Activated CD4-positive, alpha-beta T cell treated with anti-CD3 and anti-CD28 coated beads, Interleukin-2, Interleukin-4, amounts not matched to agents 100 ng/mL and 50 ng/mL, durations not matched to agents 16 hours and 8 hours (primary cell): ENCODE measurements around the gene LRMDA.

Source experiments
- DNase-seq: peaks from one replicate; pipeline ENCODE4 v3.0.0-alpha.2; 2020; ENCODE audit warnings: low spot score

LRMDA gene

DNA sequence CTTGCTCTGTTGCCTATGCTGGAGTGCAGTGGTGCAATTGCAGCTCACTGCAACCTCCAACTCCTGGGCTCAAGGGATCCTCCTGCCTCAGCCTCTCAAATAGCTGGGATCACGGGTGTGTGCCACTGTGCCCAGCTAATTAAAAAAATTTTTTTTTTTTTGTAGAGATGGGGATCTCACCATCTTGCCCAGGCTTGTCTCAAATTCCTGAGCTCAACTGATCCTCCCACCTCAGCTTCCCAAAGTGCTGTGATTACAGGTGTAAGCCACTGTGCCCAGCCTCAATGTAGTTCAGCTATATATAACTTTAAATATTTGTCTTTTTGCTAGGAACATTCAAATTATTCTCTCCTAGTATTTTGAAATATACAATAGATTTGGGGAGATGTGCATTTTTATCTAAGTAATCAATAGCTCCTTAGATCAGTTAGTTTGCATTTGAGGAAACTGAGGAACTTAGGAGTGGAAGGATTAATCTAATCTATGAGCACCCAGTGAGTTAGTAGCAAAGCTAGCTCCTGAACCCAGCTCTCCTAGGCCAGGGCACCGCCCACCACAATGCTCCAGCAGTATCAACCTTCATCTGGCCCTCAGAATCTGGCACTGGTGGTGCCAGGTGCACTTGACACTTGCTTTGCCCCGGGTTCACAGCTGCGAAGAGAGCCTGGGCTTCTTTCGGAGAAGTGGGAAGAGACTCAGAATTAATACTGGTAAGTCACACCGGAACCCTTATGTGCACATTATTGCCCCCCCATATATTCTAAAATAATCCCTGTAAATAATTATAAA is 5.9 kb upstream of the LRMDA start:
- no peak for DNase-seq

DNA sequence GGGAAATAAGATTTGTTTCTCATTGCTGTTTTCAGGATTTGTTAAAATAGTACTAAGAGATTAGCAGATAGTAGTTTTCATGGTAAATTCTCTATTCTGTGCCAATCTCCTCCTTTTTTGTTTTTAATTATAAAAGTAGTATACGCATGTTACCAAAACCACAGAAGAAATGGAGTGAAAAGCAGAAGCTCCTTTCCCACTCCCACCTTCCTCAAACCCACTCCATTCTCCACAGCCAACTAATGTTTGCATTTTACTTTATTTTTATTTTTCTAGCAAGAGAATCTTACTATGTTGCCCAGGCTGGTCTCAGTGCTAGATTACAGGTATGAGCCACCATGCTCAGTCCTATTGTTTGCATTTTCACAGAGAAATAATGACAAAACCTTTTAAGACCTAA is 4.5 kb upstream of the LRMDA start:
- no peak for DNase-seq

DNA sequence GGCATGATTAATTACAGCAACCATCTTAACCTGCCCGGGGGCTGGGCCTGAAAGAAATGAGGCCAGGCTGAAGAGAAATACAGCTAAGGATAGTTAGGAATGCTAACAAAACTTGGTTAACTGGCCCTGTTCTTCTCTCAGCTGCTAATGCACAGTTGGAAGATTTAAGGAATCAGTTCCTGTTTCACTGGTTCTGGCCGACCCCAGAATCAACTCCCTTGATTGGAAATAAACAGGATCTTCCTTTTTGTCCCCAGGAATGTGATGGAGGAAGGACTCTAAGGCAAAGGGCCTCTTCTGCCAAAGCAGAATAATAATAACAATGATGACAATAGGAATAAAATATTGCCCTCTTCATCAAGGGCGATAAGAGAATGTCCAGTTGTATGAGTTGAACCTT is 3.5 kb upstream of the LRMDA start:
- no peak for DNase-seq

DNA sequence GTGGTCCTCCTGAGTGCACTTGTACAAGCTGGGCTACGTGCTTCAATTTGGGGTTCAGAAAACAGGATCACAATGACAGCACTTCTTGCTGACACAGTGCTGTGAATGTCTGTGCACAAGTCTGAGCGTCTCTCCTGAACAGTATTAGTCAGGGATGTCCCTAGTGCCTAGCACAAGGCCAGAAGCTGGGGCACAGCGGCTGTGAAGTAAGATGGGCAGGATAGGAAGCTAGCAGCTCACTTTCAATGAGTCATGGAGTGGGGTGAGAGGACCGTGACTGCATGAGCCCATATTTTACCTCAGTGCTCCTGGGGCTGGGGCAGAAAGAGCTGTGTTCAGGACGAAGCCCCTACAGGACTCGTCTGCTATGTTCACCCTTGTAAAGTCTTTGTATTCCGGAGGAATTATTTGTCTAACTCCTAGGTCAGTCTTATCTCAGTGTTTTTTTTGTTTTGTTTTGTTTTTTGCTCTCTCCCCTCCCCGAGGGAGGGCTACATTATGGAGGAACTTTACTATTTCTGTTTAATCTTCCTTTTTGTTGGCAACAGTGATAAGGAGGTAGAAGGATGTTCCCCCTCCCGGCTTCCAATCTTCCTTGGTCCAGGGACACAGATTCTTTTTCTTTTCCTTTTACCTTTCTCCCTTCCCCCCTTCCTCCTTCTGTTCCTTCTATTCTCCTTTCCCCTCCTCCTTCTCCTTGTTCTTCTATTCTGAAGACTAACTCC is 2.8 kb upstream of the LRMDA start:
- no peak for DNase-seq

DNA sequence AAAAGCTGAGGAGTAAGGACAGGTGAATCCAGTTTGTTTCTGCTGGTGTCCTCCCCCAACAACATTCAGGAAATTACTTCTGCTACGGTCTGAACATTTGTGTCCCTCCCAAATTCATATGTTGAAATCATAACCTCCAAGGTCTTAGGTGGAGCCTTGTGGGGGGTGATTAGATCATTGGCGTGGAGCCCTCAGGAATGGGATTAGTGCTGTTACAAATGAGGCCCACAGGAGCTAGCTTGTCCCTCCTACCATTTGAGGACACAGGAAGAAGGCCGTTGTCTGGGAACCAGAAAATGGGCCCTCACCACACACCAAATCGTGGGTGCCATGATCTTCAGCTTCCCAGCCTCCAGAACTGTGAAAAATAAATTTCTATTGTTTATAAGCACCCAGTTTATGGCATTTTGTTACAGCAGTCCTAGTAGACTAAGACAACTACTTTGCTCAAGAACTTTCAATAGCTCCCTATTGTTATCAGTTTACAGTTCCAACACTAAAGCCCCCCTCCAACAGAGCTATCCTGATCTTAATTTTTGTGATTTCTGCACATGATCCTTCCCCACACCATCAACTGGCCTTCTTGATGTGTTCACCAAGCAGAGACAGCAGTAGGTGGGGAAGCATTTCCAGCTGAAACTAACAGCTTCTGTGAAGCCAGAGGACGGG is 2.1 kb upstream of the LRMDA start:
- no peak for DNase-seq

DNA sequence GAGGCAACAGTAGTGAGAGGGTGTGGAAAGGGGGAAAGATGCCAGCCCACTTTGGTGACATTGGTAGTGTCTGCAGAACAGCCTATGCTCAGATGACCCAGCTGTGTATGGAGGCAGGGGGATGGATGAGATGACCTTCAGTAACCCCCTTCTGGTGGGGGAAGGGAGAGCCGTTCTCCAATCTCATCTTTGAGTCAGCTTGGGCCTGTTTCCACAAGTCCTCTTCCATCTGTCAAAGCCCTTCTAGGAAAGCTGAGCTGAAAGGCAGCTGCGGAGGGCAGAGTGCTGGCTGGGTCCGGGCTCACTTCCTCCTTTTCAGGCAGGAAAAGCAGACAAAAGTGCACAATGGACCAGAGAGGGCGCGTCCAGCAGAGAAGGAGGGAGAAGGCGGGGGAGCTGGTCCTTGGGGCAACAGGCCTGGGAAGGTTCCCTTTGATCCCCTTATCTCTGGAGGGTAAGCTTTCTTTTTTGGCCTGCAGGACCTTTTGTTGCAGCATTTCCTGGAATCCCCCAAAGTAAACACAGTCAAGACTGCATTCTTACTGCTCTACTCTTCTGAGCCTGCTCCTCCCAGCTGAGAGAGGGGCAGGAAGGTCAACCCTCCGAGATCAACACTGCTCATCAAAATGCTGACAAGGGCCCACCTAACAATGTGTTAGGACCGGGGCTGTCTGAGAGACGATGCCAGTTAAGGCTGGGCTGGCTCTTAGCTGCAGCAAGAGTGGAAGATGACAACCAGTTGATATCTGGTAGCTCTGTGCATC is 1.2 kb upstream of the LRMDA start:
- no peak for DNase-seq

DNA sequence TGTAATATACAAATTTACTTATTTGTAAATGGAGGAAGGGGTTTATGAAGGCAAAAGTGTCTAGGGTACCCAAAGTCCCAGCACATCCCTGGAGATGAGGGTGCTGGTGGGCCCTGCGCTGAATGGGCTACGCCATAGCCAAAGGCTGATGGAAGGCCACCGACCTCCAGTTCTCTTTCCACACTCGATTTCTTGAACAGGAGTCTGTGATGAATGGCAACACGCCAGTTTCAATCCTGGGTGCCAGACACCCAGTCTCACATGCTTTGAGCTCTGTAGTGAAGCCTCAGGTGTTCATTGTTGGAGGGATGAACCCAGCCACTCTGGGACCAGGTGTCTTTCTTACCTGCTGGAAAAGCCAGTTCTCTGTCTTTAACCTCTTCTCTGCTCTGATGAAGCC is 752 bp downstream of the LRMDA start:
- no peak for DNase-seq

DNA sequence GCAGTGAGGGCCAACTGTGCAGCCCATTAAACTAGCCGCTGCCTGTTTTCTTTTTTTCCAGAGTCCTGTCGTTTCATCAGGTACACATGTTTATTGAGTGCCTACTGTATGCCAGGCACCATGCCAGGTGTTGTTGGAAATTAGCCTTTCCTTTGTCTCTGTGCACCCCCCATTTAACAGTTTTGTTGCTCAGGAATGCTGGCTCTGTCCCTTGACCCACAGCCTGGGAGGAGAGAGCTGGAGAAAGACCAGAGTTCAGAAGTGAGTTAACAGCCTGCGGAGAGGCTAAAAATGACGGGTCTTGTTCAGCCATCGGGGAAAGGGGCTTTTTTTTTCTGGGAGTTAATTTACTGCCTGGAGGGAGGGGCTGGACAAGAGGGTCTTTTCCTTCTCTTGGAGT is 1.3 kb downstream of the LRMDA start:
- DNase-seq = no peak

DNA sequence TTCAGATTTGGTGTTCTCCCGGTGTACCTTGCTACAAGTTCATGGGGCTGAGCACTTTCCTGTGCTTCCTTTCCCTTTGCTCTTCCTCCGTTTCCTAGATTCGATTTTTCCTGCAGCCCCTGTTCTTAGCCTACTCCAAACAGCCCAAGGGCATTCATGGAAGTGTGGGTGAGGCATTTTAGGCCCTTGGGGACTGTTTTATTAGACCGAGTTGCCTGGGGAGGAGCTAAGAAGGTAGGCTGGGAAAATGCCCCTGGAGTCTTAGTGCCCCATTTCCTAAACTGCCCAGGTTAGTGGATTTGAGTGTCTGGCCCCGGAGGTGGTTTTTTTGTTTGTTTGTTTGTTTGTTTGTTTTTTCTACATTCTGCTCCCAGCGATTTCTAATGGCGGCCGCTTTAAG is 1.8 kb downstream of the LRMDA start:
- DNase-seq = no peak

DNA sequence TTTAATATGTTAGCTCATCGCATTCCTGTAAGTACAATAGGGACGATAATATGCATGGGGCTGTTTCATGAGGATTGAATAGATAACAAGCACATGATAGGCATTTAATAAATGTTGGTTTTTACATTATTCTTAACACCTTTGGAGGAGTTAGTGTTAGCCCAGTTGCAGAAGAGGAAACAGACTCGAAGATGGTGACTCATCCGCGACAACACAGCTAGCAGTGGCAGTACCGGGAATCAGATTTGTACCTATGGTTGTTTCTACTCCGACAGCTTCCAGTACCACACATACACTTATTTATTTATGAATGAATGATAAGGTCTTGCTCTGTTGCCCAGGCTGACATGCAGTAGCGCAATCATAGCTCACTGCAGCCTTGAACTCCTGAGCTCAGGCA is 2.9 kb downstream of the LRMDA start:
- no peak for DNase-seq

DNA sequence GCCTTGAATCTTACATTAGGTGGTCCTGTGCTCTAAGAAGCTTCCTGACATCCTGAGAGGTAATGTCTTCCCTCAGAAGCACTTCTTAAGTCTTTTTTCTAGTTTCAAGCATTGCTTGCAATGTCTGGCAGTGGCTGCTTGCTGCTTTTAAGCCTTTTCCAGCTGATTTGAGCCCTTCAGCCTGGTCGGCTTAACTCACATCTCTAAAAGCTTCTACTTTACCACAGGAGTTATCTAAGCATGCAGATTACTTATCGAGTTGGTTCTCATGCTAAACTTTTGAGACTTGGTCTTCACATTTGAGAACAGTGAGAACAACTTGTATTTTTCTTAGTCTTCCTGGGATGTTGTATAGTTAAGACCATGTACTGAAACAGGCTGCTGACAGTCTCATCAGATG is 3.9 kb downstream of the LRMDA start:
- DNase-seq = no peak

DNA sequence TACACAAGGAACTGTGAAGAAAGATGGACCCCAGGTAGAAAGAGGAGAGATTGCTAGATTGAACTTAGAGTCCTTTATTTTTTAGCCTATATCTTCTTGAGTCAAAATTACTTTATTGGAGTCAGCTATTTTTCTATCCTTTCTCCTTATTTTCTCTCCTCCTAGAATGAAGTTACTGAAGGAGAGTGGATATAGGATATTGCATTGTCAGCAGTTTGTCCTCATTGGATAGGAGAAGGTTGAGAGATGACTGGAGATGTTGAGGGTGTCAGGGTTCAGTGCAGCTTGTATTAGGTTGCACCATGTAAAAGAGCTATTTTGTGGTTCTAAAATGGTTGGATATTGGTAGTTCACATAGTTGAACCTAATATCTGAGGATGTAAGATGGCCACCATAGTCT is 5.5 kb downstream of the LRMDA start:
- DNase-seq = no peak

DNA sequence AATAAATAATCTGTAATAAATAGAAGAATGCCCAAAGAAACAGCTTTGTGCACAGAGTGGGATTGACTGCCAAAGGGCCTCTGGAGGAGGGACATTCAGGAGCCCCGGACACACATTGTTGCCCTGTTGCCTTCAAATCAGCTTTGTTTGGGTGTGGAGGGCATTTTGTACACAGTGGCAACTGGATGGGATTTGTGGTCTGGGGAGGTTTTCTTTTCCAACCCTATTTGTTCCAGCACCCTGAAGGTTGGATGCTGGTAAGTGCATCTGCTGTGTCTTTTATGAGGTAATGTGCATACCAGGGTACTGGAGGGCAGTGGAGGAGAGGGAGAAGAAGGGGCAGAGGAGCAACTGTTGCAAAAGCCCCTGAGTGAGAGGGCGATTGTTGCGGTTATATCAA is 6.3 kb downstream of the LRMDA start:
- DNase-seq = no peak

DNA sequence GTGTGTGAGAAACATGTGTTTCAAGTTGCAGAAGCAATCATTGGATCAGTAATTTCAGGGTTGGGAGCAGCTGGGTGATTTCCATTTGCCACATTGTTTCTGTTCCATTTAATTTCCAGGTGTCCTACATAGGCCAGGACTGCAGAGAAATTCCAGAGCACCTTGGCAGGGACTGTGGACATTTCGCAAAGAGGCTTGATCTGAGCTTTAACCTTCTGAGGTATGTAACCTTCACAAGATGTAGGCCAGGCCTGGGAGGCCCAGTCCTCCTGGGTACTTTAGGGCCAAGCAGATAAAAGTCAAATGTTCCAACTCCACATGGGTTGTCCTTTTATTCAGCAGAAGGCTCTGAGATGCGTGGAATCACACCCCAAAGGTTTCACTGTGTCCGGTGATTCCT is 6.9 kb downstream of the LRMDA start:
- no peak for DNase-seq

DNA sequence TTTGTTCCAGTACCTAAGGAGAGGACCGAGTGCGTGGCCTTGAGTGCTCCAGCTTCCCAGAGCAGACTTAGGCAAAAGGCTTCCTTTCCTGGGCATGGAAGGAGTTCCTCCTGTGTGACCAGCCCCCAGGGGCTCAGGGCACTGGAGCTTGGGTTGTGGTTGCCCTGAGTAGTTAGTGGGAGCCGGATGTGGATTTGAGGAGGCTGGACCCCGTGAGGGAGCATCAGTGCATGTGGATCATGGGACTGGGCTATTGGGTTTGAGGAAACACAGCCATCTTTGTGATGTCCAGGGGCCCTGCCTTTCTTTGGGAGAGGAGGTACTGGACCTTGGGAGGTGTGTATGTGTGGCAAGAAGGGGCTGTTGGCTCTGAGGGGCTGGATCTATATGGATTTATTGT is 8.4 kb downstream of the LRMDA start:
- DNase-seq = no peak

DNA sequence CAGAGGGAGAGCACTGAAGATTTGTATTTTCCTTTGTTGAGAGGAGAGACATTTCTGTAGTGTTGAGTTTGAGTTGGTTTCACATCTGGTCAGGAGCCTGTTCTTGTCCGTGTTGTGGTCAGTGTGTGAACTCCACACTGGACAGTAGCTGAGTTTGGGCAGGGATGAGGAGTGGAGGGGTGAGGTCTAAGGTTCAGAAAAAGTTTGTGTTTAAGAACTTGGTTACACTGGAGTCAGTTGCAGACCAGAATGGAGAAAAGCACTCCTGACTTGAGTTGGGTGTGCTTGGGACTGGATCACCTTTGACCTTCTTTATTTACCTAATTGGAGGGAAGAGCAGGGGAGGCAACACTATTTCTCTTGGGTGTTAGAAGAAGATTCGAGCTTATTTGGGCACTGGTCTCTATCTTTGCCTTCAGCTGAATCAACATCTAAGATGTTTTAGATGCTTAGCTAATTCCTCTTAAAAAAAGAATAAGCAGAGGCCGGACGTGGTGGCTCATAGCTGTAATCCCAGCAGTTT is 8.9 kb downstream of the LRMDA start:
- DNase-seq = no peak

DNA sequence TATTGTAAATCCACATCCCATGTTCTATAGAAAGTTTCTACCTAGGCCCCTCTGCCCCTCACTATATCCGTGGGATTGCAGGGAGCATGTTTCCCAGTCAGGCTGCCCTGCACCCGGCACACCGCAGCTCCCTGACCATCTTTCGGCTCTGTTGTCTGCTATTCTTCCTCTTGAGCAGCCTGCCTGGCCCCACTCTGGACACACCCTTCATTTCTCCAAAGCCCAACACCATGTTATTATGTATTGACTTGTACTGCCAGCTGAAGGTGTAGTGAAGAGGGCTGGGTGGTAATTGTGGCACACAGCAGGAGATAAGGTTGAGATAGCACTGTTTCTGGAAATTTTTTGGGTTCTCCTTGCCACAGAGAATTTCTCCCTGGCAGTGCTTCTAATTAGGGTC is 9.8 kb downstream of the LRMDA start:
- no peak for DNase-seq

DNA sequence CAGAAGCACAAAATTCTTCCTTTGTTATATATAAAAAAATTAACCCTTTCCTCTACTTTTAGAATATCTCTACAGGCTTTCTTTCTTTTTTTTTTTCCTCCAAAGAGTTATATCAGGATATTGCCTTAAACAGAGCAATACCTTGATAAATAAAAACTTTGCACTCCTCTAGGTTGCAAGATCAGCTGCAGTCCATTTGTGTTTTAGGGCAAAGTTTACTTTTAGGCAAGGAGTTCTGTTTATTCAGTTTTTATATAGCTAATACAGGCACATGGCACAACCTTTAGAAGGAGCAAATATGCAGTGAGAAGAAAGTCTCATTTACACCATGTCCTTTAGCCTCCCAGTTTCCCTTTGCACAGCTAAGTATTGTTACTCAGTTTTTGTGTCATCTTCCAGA is 10.3 kb downstream of the LRMDA start:
- DNase-seq = no peak

DNA sequence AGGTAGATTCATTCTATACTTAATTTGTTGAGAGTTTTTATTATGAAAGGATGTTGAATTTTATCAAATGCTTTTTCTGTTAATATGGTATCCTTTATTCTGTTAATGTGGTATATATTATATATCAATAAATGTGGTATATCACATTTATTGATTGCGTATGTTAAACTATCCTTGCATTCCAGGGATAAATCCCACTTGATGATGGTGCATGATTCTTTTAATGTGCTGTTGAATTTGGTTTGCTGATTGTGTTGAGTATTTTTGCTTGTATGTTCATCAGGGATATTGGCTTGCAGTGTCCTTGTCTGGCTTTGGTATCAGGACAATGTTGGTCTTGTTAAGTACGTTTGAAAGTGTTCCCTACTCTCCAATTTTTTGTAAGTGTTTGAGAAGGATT is 11.9 kb downstream of the LRMDA start:
- DNase-seq = no peak

DNA sequence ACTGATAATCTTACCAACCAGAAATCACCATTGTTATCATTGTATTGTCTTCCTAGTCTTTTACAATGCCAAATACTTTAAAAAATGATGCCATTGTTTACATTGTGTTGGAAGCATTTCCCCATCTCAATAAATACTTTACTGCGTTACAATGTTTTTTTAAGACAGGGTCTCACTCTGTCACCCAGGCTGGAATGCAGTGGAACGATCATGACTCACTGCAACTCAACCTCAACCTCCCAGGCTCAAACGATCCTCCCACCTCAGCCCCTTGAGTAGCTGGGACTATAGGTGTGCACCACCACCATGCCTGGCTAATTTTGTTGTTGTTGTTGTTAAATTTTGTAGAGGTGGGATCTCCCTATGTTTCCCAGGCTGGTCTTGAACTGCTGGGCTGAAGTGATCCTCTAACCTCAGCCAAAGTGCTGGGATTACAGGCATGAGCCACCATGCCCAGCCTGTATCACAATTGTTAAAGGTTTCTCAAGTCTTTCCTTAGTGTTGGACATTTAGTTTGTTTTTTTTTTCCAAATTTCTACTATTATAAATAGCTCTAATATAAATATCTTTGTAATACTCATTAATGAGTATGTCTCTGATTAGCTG is 13.5 kb downstream of the LRMDA start:
- no peak for DNase-seq

DNA sequence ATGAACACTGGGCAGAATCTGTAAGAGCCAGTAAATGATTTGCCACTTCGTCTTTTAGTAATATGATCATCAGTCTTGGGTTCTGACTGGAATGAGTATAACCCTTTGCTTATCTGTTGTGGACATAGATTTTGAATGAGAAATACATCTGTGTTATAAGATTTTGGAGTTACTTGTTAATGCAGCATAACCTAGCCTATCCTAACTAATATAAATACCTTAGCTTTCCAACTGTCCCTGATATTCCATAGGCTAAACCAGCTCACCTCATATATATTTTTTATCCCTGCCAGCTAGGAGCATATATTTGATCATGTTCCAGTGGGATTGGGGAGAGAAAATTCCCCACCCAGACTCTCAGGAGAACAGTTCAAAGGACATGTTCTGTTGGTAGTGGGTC is 15.1 kb downstream of the LRMDA start:
- no peak for DNase-seq

DNA sequence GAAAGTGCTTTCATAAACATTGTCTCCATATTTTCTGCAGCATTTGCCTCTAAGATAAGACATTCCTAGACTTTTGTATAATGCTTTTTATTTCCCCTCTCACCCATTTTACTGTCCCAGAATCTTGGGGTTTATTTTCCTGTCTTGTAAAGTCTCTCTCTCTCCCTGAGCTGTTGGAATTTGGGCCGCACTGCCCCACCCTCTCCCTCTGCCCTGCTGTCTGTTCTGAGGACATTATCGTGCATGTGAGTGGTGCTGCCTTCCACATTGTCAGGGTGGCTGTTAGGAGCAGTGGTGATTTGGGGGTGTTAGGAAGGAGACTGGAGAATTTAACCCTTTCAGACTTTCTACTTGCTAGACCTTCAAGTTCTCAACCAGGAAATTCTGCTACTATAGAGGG is 16.7 kb downstream of the LRMDA start:
- no peak for DNase-seq
